Measurements from ENCODE around the gene ADCY7.

The ADCY7 gene

GRCh38 chr16:50298591-50299507 lies 32.5 kb downstream of the ADCY7 start:
- no peak for DNase-seq (ENCODE audit: low spot score)

- no peak for DNase-seq (ENCODE audit: low spot score)
Observed at GRCh38 chr16:50299508-50300105, 33.3 kb downstream of the ADCY7 start.

- no peak for DNase-seq (ENCODE audit: low spot score)
Observed at GRCh38 chr16:50300942-50301625, 34.7 kb downstream of the ADCY7 start.

- DNase-seq (ENCODE audit: low spot score), result no peak
Observed at GRCh38 chr16:50301626-50302471, 35.5 kb downstream of the ADCY7 start.

GRCh38 chr16:50302472-50303005 lies 36.2 kb downstream of the ADCY7 start:
- DNase-seq (ENCODE audit: low spot score), result no peak

DNA sequence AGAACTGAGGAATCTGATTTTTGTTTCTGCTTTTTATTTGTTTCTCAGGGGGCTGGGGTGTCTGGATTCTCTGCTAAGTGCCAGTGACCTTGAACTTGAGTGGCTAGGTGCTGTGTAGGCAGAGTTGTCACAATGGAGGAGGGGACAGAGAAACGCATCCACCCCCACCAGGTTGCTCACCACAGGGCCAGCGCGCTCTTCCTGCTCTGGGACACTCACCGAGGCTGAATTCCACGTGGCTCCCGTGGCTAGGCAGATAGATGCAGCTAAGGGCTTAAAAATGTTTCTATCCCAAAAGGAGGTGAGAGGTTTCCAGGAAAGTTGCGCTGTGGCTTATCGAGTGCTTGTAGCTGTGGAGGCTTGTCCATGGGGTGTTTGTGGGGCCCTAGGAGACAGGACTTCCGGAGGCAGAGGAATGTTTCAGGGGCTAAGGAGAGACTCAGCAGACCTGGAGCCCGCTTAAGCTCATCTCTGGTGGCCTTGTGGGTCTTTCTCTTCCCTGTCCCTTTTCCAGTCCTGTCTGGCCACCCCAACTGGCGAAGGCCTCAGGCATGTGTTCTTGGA lies 36.8 kb downstream of the ADCY7 start:
- no peak for DNase-seq (ENCODE audit: low spot score)

DNA sequence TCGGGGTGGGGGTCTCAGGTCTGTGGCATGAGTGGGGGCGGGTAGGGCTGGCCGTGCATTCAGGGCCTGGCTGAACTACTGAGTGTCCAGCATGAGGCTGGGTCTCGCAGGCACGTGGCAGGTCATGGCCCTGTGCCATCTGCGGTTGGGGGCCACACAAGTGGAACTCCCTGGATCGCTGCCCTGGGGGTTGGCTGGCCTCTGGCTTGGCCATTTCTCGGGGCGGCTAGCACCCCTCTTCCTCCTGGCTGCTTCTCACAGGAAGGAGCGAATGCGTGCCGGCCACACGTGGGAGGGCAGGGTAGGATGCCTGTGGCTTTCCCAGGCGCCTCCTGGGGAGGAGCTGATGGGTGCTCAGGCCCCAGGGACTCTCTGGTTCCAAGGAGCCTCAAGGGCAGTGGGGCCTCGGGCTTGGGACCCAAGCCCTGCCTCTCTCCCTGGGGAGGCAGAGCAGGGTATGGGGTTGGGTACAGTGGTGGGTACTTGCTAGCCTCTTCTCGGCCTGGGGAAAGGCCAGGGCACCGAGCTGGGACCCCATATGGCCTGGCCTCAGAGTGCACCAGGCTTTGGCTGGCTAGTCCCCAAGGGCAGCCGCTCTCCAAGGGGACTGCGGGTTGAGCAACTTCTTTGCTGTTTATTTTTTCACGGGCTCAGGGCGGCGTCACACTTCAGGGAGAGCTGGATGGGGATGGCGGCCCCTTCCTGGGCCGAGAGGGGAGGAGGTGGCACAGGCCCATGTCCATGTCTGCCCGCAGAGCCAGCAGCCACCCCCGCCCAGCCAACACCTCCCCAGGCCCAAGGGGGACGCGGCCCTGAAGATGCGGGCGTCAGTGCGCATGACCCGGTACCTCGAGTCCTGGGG lies 37.5 kb downstream of the ADCY7 start:
- DNase-seq (ENCODE audit: low spot score), result no peak

DNA sequence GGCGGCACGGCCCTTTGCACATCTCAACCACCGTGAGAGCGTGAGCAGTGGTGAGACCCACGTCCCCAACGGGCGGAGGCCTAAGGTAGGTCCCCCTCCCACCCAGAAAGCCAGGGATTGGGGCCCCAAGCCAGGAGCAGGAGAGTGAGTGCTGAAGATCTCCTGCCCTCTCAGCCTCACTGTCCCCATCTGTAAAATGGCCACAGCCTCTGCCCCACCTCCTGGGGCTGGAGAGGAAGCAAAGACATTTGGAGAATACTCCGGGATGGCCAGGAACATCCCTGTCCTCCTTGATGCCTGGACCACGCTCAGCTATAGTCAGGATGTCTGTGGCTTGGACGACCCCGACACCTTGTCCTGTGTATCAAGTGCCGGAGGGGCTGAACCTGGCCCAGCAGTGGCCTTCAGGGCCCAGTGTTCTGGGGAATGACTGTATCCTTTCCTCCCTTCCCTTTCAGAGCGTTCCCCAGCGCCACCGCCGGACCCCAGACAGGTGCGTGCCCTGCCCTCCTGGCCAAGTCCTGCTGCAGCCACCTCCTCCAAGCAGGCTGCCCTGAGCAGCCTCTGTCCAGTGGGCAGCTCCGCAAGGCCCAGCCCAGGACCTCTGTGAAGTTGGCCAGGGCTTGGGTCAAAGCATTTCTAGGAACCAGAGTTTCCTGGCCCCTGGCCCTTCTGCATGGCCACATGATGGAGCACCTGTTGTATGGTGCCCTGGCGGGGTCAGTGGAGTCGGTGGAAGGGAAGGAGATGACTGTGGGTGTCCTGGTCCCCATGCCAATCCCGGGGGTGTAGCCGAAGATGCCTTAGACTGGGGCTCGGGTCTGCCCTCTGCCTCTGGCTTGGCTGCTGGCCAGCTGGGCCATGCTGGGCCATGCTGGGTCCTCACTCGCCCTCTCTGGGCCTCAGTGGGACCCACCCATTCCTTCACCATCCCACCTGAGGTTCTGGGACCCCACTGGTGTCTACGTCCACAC lies 38.4 kb downstream of the ADCY7 start:
- DNase-seq (ENCODE audit: low spot score), result no peak

DNA sequence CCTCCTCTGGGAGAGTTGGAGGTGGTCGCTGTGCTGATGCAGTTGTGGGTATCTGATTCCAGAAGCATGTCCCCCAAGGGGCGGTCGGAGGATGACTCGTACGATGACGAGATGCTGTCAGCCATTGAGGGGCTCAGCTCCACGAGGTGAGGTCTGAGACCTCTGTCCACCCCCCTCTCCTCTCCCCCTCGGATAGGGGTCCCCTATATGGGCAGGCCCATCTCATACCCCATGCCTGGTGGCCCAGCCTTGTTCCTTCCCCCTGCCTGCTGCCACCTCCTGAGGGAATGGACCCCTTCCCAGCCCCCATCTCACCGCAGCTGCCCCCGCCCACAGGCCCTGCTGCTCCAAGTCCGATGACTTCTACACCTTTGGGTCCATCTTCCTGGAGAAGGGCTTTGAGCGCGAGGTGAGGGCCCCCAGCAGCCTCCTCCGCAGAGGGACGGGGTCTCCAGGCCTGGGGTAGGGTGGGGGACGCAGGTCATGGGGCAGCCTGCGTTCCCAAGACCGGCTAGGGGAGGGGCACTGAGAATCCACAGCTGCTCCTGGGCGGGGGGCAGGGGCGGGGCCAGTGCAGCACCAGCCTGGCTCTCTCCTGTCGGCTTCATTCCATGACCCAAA lies 39.2 kb downstream of the ADCY7 start:
- DNase-seq (ENCODE audit: low spot score), result no peak

DNA sequence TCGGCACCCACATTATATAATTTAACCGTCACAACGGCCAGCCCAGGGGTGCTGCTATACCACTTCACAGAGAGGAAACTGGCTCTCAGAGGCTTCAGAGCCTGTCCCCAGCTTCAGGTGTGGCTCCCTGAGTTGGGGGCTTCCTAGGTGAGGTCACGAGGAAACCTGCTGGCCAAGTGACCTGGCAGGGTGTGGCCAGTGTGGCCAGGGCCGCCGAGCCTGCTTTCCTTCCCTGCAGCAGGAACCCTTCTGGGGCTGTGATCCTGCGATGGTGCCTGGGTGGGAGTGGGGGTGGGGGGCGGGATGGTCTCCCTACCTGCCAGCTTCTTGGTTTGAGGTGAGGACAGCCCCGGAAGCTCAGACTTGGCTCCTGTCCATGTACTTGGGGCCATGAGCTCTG lies 39.9 kb downstream of the ADCY7 start:
- no peak for DNase-seq (ENCODE audit: low spot score)

GRCh38 chr16:50308237-50308965 lies 42.0 kb downstream of the ADCY7 start:
- no peak for DNase-seq (ENCODE audit: low spot score)

- no peak for DNase-seq (ENCODE audit: low spot score)
Observed at GRCh38 chr16:50309156-50309526, 42.8 kb downstream of the ADCY7 start.

DNA sequence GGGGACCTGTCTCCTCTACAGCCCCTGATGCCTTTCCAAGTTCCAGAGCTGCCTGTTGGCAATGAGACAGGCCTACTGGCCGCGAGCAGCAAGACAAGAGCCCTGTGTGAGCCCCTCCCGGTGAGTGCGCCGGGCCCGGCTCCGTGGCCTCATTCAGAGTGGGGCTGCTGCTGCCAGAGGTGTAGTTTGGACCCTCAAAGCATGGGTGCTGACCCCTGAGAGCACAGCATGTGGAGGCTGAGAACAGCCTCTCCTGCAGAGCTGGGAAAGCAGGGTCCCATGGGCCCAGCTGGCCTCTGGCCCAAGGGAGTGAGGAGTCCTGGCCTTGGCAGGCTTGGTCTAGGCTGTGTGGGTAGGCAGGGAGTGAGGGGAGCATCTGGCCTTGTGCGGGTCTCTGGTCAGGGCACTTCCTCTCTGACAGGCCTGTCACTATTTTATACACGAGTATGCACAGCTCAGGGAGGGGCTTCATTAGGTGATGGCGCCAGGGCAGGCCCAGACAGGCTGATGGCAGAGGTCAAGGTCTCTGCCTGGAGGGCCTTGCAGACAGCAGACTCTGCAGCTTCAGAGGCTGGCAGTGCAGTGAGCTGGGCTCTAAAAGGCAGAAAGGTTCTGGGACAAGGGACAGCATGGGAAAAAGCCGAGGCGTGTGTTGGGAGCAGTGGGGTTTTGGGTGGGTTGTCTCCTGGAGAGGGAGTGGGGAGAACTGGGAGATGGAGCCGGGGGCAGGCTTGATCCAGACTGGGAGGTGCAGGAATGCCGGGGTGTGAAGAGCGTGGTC lies 43.4 kb downstream of the ADCY7 start:
- no peak for DNase-seq (ENCODE audit: low spot score)

DNA sequence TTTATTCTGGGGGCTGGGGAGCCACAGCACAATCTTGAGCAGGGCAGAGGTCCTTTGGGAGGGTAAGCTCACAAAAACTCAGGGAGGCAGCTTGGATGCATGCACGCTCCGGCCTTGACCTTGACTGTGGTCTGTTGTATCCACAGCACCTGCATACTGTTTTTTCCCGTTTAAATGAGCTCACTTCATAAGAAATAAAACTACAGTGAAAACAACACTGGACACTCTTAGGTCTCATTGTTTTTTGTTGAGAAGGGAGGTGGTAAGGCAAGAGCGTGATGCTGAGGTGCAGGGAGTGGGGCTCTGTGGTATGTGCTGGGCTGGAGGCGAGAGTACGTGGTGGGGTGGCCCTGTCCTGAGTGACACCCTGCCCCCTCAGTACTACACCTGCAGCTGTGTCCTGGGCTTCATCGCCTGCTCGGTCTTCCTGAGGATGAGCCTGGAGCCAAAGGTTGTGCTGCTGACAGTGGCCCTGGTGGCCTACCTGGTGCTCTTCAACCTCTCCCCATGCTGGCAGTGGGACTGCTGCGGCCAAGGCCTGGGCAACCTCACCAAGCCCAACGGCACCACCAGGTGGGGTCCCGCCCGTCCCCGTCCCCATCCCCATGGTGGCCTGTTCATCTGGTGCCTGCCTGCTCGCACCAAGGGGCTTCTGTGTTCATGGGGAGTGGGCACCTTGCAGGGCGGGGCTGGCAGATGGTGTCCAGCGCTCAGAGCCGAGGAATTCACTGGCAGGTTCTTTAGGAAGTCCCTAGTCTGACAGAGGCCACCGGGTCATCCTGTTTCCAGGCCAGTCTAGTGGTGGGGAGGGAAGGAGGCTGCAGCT lies 44.2 kb downstream of the ADCY7 start:
- no peak for DNase-seq (ENCODE audit: low spot score)

- DNase-seq (ENCODE audit: low spot score), result no peak
Observed at GRCh38 chr16:50311134-50311528, 44.8 kb downstream of the ADCY7 start.

GRCh38 chr16:50311891-50312501 lies 45.6 kb downstream of the ADCY7 start:
- no peak for DNase-seq (ENCODE audit: low spot score)

Data from kidney capillary endothelial cell (primary cell).